ENCODE results near the gene PRKRA.
"Not testable (repeated sequence)": the region's sequence is repeated elsewhere in the genome, so short reads cannot be mapped to it uniquely, and the experiment has no call there.

The PRKRA gene

GRCh38 chr2:178474560-178474959, 23.6 kb upstream of the PRKRA start:
- H3K9me3 ChIP-seq (ENCODE audit: insufficient read depth, low read length): no peaks in the 10 kb centered on the region
- H3K79me2 ChIP-seq (ENCODE audit: insufficient read depth, low read length): no peaks in the 10 kb centered on the region
- no peaks in the 10 kb centered on the region for H4K20me1 ChIP-seq (ENCODE audit: low read depth, low read length)
- H3K4me3 ChIP-seq (ENCODE audit: insufficient read depth, low read length, poor library complexity, severe bottlenecking): no peak overlapping the region
- no peak for TF ChIP-seq EZH2phosphoT487 (conservative IDR thresholded peaks at IDR 0.05; ENCODE audit: low read length)
- TF ChIP-seq, protein P1, sequence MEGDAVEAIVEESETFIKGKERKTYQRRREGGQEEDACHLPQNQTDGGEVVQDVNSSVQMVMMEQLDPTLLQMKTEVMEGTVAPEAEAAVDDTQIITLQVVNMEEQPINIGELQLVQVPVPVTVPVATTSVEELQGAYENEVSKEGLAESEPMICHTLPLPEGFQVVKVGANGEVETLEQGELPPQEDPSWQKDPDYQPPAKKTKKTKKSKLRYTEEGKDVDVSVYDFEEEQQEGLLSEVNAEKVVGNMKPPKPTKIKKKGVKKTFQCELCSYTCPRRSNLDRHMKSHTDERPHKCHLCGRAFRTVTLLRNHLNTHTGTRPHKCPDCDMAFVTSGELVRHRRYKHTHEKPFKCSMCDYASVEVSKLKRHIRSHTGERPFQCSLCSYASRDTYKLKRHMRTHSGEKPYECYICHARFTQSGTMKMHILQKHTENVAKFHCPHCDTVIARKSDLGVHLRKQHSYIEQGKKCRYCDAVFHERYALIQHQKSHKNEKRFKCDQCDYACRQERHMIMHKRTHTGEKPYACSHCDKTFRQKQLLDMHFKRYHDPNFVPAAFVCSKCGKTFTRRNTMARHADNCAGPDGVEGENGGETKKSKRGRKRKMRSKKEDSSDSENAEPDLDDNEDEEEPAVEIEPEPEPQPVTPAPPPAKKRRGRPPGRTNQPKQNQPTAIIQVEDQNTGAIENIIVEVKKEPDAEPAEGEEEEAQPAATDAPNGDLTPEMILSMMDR (IDR thresholded peaks at IDR 0.05; ENCODE audit: insufficient read depth, low read length, poor library complexity, severe bottlenecking): no peak
- no peaks in the 10 kb centered on the region for H3K9me2 ChIP-seq (replicated peaks; ENCODE audit: insufficient read depth, low read length)
- no peak overlapping the region for H3K27ac ChIP-seq (ENCODE audit: low read depth, low read length)
- no peak overlapping the region for H2AFZ ChIP-seq (ENCODE audit: low read depth, low read length, severe bottlenecking)
- H3K36me3 ChIP-seq (ENCODE audit: low read length): no peaks in the 10 kb centered on the region
- peaks cover 12% of the 10 kb centered on the region for H3F3A ChIP-seq (ENCODE audit: insufficient read depth)
- H3K4me2 ChIP-seq (ENCODE audit: low read depth, low read length, poor library complexity, severe bottlenecking): no peak overlapping the region
- H3K9ac ChIP-seq (ENCODE audit: low read length): no peak overlapping the region
- no peaks in the 10 kb centered on the region for H3K27me3 ChIP-seq (ENCODE audit: low read length)

DNA sequence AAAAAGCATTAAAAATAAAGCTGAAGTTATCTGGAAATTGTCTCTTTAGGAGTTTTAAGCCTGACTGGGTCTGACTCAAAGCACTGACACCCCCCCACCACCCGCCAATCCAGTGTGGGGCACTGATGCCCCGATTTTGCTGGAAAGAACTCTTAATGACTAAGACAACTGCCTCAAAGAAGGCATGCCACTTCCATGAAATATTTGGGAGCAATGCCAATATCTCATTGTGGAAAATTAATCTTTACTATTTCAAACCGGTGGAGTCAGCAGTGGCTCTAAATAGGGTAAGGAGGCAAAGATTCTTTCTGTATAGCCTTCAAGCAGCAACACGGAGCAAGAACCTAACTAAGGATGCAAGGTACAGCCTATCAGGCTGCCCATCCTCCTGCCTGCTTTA, 23.0 kb upstream of the PRKRA start:
- TF ChIP-seq, protein P1 (IDR thresholded peaks at IDR 0.05; ENCODE audit: insufficient read depth, low read length, poor library complexity, severe bottlenecking): no peak
- TF ChIP-seq EZH2phosphoT487 (conservative IDR thresholded peaks at IDR 0.05; ENCODE audit: low read length): no peak
- H4K20me1 ChIP-seq (ENCODE audit: low read depth, low read length): no peaks in the 10 kb centered on the region
- no peak overlapping the region for H3K4me2 ChIP-seq (ENCODE audit: low read depth, low read length, poor library complexity, severe bottlenecking)
- H3K27me3 ChIP-seq (ENCODE audit: low read length): no peaks in the 10 kb centered on the region
- H3K9me3 ChIP-seq (ENCODE audit: insufficient read depth, low read length): no peaks in the 10 kb centered on the region
- H3K79me2 ChIP-seq (ENCODE audit: insufficient read depth, low read length): no peaks in the 10 kb centered on the region
- peaks cover 7% of the 10 kb centered on the region; the same call in 1 of the 2 replicates for H3F3A ChIP-seq (ENCODE audit: insufficient read depth)
- H3K9ac ChIP-seq (ENCODE audit: low read length): no peak overlapping the region
- H3K36me3 ChIP-seq (ENCODE audit: low read length): no peaks in the 10 kb centered on the region
- H3K4me3 ChIP-seq (ENCODE audit: insufficient read depth, low read length, poor library complexity, severe bottlenecking): no peak overlapping the region
- H3K9me2 ChIP-seq (replicated peaks; ENCODE audit: insufficient read depth, low read length): no peaks in the 10 kb centered on the region
- no peak overlapping the region for H2AFZ ChIP-seq (ENCODE audit: low read depth, low read length, severe bottlenecking)
- no peak overlapping the region for H3K27ac ChIP-seq (ENCODE audit: low read depth, low read length)

DNA sequence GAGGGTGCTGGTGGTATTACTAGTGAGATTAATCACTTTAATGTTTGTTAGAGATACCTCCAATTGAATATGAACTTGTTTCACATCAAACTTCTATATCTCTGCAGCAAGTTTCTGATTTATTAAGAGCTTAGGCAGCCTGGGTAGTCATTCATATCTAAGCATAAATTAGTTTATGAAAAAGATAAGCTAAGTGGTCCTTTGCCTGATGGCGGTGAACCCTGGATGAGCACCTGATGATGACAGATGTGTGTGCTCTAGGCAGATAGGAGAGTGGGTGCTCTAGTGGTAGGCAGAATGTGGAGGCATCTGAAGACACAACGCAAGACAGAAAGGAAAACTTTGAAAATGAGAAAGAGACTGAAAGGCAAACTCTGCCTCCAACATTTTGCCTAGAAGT, 22.4 kb upstream of the PRKRA start:
- Histone ChIP-seq H3K9ac (ENCODE audit: low read length) (no peak overlapping the region), H3K4me2 (ENCODE audit: low read depth, low read length, poor library complexity, severe bottlenecking) (no peak overlapping the region), H3K27ac (ENCODE audit: low read depth, low read length) (no peak overlapping the region), H3F3A (ENCODE audit: insufficient read depth) (0 out of 2 replicates have a peak, but pooled peaks cover 7% of the 10 kb centered on the region), H3K36me3 (ENCODE audit: low read length) (no peaks in the 10 kb centered on the region), H3K9me2 (replicated peaks; ENCODE audit: insufficient read depth, low read length) (no peaks in the 10 kb centered on the region), H3K9me3 (ENCODE audit: insufficient read depth, low read length) (no peaks in the 10 kb centered on the region), H3K4me3 (ENCODE audit: insufficient read depth, low read length, poor library complexity, severe bottlenecking) (no peak overlapping the region), H4K20me1 (ENCODE audit: low read depth, low read length) (no peaks in the 10 kb centered on the region), H3K27me3 (ENCODE audit: low read length) (no peaks in the 10 kb centered on the region), H2AFZ (ENCODE audit: low read depth, low read length, severe bottlenecking) (no peak overlapping the region), H3K79me2 (ENCODE audit: insufficient read depth, low read length) (no peaks in the 10 kb centered on the region)
- TF ChIP-seq, protein P1 (IDR thresholded peaks at IDR 0.05; ENCODE audit: insufficient read depth, low read length, poor library complexity, severe bottlenecking): no peak
- TF ChIP-seq EZH2phosphoT487 (conservative IDR thresholded peaks at IDR 0.05; ENCODE audit: low read length): no peak

DNA sequence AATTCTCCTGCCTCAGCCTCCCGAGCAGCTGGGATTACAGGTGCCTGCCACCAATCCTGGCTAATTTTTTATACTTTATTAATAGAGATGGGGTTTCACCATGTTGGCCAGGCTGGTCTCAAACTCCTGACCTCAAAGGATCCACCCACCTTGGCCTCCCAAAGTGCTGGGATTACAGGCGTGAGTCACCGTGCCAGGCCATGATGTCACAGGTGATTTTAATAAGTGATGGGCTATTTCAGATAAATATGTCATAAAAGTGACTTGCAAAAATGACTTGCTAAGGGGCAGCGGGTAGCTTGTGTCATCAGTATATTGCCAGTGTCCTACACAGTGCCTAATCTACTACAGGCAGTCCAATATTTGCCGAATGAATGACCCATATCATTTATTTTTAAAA, 20.3 kb upstream of the PRKRA start:
- not testable (repeated sequence) for H3K9ac ChIP-seq (ENCODE audit: low read length); H3K27me3 ChIP-seq (ENCODE audit: low read length); H2AFZ ChIP-seq (ENCODE audit: low read depth, low read length, severe bottlenecking); H3K27ac ChIP-seq (ENCODE audit: low read depth, low read length); H3F3A ChIP-seq (ENCODE audit: insufficient read depth); H4K20me1 ChIP-seq (ENCODE audit: low read depth, low read length); H3K4me3 ChIP-seq (ENCODE audit: insufficient read depth, low read length, poor library complexity, severe bottlenecking); H3K79me2 ChIP-seq (ENCODE audit: insufficient read depth, low read length); H3K4me2 ChIP-seq (ENCODE audit: low read depth, low read length, poor library complexity, severe bottlenecking); H3K9me3 ChIP-seq (ENCODE audit: insufficient read depth, low read length); H3K36me3 ChIP-seq (ENCODE audit: low read length); H3K9me2 ChIP-seq (replicated peaks; ENCODE audit: insufficient read depth, low read length)
